Subcutaneous adipose tissue (tissue), 4 donors: ENCODE measurements around the gene NCSTN. TPM values are rescaled to one million over a fixed set of nuclear protein-coding genes. Genes with fewer than 3 reads are reported as not detected.

Experiments
- total RNA-seq, 4 donors: library from RNA; depleted of rRNA; stranded (reverse); fragments of >200 nt; gene quantifications; one replicate each; pipeline ENCODE4 v1.1.0, GENCODE V29; 2016
- TF ChIP-seq, protein P1 (sequence below): fragments of 450-650 bp; IDR thresholded peaks from one replicate; pipeline ENCODE4 v1.5.1; 2016; ENCODE audit warnings: low read depth, mild to moderate bottlenecking, control low read depth, antibody characterized with exemption, moderate library complexity

The NCSTN gene
- total RNA-seq, 4 donors from 2014 or later: 78.7 to 113 (median 88.8) TPM

DNA sequence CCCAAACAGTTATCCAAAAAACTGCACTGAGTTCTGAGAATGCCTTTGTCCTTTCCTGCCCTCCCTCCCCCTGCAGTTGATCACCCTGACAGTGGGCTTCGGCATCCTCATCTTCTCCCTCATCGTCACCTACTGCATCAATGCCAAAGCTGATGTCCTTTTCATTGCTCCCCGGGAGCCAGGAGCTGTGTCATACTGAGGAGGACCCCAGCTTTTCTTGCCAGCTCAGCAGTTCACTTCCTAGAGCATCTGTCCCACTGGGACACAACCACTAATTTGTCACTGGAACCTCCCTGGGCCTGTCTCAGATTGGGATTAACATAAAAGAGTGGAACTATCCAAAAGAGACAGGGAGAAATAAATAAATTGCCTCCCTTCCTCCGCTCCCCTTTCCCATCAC is 14.9 kb downstream of the NCSTN start:
- TF ChIP-seq, protein P1, sequence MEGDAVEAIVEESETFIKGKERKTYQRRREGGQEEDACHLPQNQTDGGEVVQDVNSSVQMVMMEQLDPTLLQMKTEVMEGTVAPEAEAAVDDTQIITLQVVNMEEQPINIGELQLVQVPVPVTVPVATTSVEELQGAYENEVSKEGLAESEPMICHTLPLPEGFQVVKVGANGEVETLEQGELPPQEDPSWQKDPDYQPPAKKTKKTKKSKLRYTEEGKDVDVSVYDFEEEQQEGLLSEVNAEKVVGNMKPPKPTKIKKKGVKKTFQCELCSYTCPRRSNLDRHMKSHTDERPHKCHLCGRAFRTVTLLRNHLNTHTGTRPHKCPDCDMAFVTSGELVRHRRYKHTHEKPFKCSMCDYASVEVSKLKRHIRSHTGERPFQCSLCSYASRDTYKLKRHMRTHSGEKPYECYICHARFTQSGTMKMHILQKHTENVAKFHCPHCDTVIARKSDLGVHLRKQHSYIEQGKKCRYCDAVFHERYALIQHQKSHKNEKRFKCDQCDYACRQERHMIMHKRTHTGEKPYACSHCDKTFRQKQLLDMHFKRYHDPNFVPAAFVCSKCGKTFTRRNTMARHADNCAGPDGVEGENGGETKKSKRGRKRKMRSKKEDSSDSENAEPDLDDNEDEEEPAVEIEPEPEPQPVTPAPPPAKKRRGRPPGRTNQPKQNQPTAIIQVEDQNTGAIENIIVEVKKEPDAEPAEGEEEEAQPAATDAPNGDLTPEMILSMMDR: no peak

DNA sequence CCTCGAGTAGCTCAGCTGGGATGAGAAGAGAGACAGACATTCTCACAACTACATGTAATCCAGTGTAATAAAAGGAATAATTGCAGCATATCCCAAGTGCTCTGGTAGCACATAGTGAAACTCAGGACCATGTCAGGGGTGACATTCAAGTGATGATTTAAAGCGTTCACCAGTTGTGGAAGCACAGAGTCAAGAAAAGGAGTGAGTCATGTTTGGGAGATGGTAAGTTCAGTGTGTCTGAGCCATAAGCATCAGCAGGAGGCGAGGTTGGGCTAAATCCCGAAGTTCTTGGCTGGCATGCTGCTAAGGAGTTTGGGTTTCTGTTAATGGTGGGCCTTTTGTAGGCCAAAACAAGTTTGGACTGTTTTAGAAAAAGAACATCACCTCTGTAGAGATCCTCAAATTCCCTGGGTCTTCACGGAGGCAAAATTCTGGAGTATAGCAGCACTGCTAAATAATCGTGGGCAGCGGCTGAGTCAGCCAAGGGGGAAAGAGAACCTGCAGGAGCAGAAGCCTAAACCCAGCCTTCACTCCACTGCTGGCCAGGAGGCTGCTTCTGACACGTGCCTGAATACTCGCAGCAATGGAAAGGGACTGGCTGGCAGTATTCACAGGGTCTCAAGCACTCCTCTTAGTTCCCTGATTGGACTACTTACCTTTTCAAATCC is 16.5 kb downstream of the NCSTN start:
- TF ChIP-seq, protein P1: no peak

DNA sequence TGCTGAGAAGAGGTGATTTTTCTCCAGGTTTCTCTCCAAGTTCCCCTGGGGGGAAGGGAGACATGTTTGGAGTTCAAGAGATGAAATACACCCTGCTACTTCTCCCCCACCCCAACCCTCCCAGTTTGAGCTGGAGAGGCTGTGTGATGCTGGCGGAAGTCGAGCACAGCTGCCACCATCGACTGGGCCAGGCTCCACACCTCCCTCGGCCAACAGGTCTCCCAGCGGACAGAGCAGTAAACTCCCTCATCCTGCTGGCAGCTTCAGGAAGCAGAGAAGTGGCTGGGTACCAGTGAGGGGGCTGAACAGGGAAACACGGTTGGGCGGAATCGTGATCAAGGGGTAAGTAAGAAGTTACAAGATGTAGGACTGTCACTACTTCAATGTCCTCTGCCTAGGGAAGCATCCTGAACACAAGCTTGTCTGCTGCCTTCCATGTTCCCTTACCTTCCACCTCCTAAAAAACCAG is 17.1 kb downstream of the NCSTN start:
- TF ChIP-seq, protein P1: no peak

DNA sequence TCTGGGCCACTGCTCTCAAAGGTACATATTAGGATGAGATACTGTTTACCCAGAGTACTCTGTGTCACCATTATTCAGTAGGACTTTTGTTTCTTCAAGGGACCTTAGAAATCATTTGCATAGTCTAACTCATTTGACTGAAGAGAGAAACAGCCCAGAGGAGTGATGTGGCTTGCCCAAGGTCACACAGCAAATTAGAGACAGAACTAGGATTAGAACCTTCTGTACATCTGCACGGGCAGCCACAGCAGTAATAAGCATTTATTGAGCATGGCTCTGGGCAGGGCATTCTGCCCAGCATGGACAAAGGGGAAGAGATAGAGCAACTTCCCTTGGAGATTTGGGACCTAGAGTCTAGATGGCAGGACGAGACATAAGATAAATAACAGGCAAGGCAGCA is 18.0 kb downstream of the NCSTN start:
- TF ChIP-seq, protein P1: no peak

DNA sequence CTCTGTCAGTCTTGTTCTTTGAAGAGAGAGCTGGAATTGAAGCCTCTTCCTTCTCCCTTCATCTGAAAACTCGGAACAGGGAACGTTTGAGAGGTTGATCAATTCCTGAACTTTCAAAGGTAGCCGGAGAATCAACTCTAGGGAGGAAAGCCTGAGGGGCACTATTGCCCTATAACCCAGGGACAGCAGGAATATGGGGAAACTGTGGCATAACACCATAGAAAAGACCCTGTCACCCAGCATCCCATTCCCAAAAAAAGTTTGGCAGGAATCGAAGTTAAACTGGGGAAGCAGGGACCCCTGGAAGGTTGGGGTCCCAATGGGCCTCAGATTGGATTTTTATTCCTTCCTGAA is 18.6 kb downstream of the NCSTN start:
- TF ChIP-seq, protein P1: no peak

DNA sequence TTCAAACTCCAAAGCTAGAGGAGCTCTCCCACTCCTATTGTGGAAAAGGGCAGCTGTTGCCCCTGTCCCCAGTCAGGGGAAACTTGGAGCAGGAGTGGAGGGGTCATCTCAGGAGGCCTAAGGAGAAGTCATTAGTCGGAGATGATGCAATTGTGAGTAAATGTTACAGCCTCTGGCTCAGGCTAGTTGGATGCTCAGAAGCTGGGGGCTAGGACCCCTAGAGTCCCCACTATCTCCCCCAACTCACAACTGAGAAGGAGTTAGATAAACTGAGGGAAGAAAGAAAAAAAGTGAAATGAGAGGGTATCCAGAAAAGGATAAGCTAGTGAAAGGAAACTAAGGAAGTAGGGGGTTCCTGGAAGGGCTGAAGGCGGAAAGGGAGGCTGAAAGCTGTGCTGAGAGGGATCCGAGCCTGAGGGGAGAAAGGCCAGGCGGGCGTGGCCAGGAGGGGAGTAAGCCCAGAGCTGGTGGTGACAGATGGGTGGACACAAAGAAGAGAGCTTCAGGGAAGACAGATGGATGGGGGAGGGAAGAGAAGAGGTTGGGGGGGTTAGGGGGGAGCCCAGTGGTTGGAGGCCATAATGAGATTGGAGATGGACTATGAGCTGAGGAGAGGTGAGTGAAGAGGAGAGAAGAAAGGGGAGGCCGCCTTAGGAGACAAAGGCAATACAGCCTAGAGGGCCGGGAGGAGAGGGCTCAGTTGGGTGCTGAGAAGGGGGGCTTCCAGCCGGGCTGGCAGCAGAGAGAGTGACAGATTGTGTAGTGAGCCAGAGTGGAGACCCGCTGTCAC is 19.2 kb downstream of the NCSTN start:
- TF ChIP-seq, protein P1: no peak

DNA sequence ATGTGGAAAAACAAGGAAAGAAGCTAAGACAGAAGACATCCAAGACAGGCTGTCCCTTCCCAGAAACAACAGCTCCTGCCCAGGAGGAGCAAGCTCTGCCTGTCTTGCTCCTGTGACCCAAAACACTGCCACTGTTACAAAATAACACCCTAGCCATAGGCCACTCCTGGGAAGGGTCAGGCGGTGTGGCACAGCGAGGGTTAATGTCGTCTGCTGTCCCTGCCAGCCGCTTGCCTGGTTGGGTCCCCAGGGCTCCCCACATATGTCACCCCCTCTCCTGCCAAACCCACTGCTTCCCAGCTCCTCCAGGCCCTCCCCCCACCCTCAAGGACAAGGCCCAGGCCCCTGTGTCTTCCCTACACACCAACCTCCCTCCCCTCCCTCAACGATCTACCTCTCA is 19.8 kb downstream of the NCSTN start:
- TF ChIP-seq, protein P1: no peak
